Measurements from ENCODE around the gene CA12.

CA12 gene

DNA sequence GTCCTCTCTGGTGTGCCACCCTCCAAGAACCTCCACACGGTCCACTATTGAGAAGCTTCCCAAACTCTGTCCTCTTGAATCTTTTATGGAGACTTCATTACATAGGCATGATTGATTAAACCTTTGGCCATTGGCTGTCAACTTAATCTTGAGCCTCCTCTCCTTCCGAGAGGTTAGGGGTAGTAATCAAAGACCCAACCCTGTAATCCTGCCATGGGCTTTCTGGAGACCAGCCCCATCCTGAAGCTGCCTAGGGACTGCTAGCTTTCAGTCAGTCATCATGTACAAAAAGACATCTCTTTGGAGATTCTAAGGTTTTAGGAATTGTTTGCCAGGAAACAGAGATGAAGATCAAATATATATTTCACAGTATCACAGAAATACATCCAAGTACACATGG is 67.2 kb downstream of the CA12 start:
- FAIRE-seq (no peak), DNase-seq (ENCODE audit: insufficient read length, low spot score) (no peak)

DNA sequence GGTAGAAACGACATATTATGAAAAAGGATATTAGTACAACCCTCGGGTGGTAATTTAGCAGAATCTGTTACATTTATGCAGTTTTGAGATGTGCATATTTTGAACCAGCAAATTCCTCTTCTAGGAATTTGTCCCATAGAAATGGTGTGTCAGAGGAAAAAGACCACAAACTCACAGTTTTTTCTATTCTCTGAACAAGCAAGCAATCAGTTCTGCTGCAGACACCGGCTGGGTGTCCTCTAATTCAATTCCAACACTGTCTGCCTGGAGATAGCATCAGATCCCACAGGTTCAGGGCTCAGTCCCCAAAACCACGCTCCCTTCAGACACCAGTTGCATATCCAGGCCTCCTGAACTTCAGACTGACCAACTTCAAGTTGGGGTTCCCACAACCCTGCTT is 67.8 kb downstream of the CA12 start:
- FAIRE-seq (no peak), DNase-seq (ENCODE audit: insufficient read length, low spot score) (no peak)

DNA sequence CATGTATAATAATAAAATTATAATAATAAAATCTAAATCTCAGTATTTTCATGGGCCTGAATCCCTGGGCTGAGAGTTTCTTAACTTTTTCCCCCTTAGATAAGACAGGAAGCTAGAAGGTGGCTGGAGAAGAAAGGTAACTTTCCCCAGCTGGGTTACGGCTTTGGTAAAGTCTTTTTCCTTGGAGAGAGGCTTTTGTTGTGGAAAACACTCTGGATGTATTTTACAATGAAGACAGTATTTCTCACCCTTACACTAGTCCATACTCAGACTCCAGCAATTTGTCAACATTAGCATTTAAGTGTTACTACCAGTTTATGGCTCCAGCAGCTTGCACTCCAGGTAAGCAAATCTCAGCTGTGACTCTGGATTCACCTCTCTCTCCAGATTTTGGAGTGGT is 69.4 kb downstream of the CA12 start:
- DNase-seq (ENCODE audit: insufficient read length, low spot score), result no peak
- FAIRE-seq, result no peak

GRCh38 chr15:63310646-63311045 is 71.0 kb downstream of the CA12 start:
- no peak for FAIRE-seq
- DNase-seq (ENCODE audit: insufficient read length, low spot score), result no peak

- FAIRE-seq (no peak), DNase-seq (ENCODE audit: insufficient read length, low spot score) (no peak)
These were observed 72.7 kb downstream of the CA12 start for GRCh38 chr15:63308947-63309346.

- DNase-seq (ENCODE audit: insufficient read length, low spot score) (no peak), FAIRE-seq (no peak)
These were observed 73.2 kb downstream of the CA12 start for GRCh38 chr15:63308491-63308890.

DNA sequence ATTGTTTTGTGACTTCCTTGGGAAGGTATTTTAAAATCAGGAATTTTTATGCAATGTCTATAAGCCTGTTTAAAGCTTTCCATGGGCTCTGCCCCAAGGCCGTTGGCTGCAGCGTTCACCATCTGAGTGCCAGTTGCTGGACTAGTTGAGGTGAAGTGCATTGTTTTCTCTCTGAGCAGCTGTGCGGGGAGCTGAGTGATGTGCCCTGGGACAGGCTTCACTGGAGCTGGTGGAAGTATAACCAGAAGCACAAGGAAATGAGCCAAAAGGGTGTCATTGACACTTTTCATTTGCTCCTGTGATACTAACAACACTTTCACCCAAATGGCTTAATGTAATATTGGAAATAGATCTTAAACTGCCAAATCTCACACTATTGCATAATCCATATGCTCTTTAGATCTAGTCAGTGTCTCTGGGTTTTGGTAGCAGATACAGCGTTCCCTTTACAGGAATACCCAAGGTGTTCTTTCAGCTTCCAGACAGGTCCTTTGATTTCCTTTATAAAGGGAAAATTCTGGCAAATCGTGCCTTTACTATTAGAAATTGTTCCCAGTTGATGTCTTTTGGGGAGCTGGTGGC is 75.1 kb downstream of the CA12 start:
- FAIRE-seq (no peak), DNase-seq (ENCODE audit: insufficient read length, low spot score) (no peak)

- no peak for DNase-seq (ENCODE audit: insufficient read length, low spot score)
- no peak for FAIRE-seq
These were observed 76.4 kb downstream of the CA12 start for GRCh38 chr15:63305260-63305659.

DNA sequence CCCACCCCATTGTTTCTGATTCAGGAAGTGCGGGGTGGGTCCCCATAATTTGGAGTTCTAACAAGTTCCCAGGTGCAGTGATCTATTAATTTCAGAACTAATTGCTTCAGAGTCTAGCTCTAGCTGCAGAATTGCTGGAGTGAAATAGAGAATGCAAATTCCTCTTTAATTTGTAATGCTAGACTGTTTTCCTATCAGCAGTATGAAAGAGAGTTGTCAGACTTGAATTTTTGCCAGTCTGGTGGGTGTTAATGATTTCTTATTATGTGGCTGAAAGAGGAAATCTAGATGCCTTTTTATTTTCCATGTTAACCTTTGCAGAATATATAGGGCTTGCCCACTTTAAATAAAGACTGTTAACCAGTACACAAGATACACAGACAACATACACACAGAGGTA is 80.6 kb downstream of the CA12 start:
- peak; percentile 23 for FAIRE-seq

GRCh38 chr15:63299943-63300575 is 81.6 kb downstream of the CA12 start:
- FAIRE-seq (no peak), DNase-seq (ENCODE audit: insufficient read length, low spot score) (no peak)

More for the DNA sequence above, 80.6 kb downstream of the CA12 start:
- DNase-seq (ENCODE audit: insufficient read length, low spot score), result no peak

DNA sequence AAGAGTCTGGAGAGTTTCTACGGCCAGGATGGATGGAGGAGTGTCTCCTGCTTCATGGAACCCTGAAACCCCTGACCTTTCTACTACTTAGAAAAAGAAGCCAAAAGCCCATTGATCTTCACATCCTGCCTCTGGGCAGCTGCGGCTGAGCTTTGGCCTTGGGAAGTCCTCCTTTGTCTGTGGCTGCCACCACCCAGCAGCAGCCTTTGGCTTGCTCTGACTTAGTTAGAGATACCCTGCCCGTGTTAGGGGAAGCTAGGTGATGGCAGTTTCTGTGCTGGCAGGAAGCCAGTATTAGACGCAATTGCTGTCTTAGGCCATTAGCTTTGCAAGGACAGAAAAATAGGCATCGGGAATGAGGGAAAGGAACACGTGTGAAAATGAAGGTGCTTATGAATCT is 85.5 kb downstream of the CA12 start:
- FAIRE-seq (no peak), DNase-seq (ENCODE audit: insufficient read length, low spot score) (no peak)

- DNase-seq (ENCODE audit: insufficient read length, low spot score) (no peak), FAIRE-seq (no peak)
These were observed 86.3 kb downstream of the CA12 start for GRCh38 chr15:63295341-63295740.

DNA sequence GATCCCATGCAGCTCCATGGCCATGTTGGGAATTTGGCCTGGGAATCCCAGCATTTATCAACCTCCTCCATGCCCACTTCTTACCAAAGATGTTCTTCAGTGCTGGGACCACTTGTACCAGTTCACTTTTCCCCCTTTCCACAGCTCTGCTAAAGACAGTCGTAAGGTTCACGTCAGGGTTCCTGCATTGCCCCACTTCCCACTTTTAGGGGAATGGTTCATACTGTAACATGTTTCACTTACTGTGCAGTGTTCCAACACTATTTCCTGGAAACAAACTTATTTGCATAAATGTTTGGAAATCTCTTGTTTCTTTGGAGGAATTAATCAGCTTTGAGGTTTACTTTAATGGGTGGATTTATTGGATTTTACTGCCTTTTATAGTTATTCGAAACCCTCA is 87.3 kb downstream of the CA12 start:
- FAIRE-seq (no peak), DNase-seq (ENCODE audit: insufficient read length, low spot score) (no peak)

DNA sequence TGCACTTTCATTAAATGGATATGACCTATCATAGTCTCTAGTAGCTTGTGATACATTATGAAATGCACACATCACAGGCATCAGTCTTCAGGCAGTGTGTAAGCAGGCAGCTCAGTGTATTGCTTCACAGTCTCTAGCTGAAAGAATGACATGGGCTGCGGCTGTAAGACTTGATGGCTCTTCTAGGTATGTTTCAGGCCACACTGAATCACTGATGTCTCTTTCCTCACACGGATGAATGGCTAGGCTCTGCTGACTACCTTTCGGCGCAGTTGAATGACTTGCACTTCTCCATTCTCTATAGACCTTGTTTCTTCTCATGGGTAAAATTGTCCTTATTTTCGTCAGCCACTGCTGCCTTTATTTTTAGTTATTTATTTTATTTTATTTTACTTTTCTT is 88.9 kb downstream of the CA12 start:
- DNase-seq (ENCODE audit: insufficient read length, low spot score) (no peak), FAIRE-seq (no peak)

- FAIRE-seq (no peak), DNase-seq (ENCODE audit: insufficient read length, low spot score) (no peak)
These were observed 89.4 kb downstream of the CA12 start for GRCh38 chr15:63292241-63292640.

DNA sequence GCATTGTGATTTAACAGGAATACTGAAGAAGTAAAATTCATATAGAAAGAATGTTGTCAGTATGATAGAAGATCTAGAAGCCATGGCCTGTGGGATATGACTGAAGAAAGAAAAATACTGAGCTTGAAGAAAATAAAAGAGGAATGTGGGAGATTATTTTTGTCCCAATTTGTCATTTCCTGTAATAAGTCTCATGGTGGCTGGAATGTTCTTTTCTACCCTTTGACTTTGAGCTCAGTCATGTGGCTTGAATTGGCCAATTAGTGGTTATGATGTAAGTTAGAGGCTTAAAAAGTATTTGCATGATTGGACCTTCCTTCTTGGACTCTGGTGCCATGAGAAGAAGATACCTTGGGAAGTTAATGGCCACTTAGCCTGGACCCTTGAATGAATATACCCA is 90.1 kb downstream of the CA12 start:
- no peak for FAIRE-seq
- no peak for DNase-seq (ENCODE audit: insufficient read length, low spot score)

- DNase-seq (ENCODE audit: insufficient read length, low spot score) (peak; percentile 19), FAIRE-seq (peak; percentile 85)
These were observed 92.8 kb downstream of the CA12 start for GRCh38 chr15:63288778-63289378.

DNA sequence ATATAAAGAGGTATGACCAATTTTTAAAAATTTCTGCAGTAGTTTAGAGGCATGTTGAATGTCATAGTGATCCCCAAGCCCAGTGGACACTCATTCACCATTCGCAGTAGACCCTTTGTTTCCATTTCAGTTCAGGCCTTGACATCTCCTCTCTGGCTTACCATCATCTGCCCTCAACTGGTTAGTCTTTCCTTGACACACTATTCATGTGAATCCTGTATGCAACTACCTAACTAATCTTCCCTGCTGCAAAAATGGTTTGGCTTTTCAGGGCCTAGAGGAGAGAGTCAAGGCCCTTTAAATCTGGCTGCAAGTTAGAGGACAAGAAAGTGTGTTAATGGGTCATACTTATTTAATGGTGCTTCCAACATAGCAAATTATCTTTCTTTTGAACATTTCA is 93.3 kb downstream of the CA12 start:
- no peak for DNase-seq (ENCODE audit: insufficient read length, low spot score)
- FAIRE-seq, result no peak

DNA sequence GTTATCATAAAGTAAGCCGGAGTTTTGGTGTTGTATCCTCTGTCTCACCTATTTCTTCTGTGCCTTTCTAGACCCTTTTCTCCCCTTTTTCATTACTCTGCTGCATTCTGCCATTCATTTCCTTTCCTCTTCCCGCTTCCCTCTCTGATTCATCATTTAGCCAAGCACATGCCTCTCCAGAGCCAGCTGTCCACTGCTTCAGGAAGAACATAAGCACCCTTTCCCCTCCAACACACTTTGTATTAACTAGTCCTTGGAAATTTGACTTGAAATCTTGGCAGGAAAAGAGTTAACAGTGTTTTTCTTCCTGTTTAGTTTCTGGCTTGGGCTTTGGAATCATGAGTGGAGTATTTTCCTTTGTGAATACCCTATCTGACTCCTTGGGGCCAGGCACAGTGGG is 94.5 kb downstream of the CA12 start:
- FAIRE-seq (no peak), DNase-seq (ENCODE audit: insufficient read length, low spot score) (no peak)

DNA sequence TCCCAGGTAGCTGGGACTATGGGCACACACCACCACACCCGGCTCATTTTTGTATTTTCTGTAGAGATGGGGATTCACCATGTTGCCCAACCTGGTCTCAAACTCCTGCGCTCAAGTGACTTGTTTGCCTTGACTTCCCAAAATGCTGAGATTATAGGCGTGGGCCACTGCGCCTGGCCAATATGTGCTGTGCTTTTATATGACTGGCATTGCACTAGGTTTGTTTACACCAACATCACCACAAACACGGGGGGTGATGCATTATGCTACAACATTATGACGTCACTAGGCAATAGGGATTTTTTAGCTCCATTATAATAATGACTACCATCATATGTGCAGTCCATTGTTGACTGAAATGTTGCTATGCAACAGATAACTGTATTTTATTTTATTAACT is 97.3 kb downstream of the CA12 start:
- DNase-seq (ENCODE audit: insufficient read length, low spot score) (no peak), FAIRE-seq (no peak)

DNA sequence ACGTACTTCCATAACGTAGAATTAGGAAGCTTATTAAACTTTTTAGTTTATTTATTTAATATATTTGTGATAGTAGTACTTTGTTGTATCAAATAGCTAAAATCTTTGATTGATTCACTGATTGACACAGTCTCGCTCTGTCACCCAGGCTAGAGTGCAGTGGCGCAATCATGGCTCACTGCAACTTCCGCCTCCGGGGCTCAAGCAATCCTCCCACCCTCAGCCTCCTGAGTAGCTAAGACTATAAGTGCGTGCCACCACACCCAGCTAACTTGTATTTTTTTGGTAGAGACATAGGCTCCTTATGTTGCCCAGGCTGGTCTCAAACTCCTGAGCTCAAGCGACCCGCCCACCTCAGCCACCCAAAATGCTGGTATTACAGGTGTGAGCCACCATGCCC is 98.5 kb downstream of the CA12 start:
- no peak for FAIRE-seq
- DNase-seq (ENCODE audit: insufficient read length, low spot score), result no peak

GRCh38 chr15:63277893-63278456 is 103.7 kb downstream of the CA12 start:
- FAIRE-seq (no peak), DNase-seq (ENCODE audit: insufficient read length, low spot score) (no peak)

Data from GM19239 (cell line).